ENCODE results near the gene PRPF38B.

The PRPF38B gene

GRCh38 chr1:108686614-108687313, 5.3 kb upstream of the PRPF38B start:
- TF ChIP-seq CTCF (IDR thresholded peaks at IDR 0.05): no peak

- no peak for TF ChIP-seq CTCF (IDR thresholded peaks at IDR 0.05)
Measured at GRCh38 chr1:108691128-108691941, 775 bp upstream of the PRPF38B start.

GRCh38 chr1:108692724-108693655, 880 bp downstream of the PRPF38B start:
- TF ChIP-seq CTCF (IDR thresholded peaks at IDR 0.05): 0 out of 2 replicates have a peak, but pooled peaks have one; percentile 19

GRCh38 chr1:108695535-108695934, 3.4 kb downstream of the PRPF38B start:
- no peak for TF ChIP-seq CTCF (IDR thresholded peaks at IDR 0.05)

GRCh38 chr1:108699375-108700332, 7.5 kb downstream of the PRPF38B start:
- TF ChIP-seq CTCF (IDR thresholded peaks at IDR 0.05): no peak

GRCh38 chr1:108701176-108701849, 9.2 kb downstream of the PRPF38B start:
- no peak for TF ChIP-seq CTCF (IDR thresholded peaks at IDR 0.05)
